K562 (cell line): ENCODE data around the gene USP19. TPM values are rescaled to one million over a fixed set of nuclear protein-coding genes. Genes with fewer than 3 reads are reported as not detected.

Source experiments
- BACH1 ChIP-seq: fragments of 200-800 bp; sonication (Bioruptor generic); IDR thresholded peaks from 2 replicates; pipeline ENCODE4 v1.6.1; 2016; ENCODE audit warnings: missing genetic modification characterization, missing compliant biosample characterization
- CEBPB ChIP-seq: fragments of 450-650 bp; IDR thresholded peaks from 2 replicates; pipeline ENCODE4 v1.6.1; 2016; ENCODE audit warnings: missing genetic modification characterization, missing compliant biosample characterization
- CGGBP1 ChIP-seq: fragments of 250-450 bp; sonication (Bioruptor Pico); IDR thresholded peaks from 2 replicates; pipeline ENCODE4 v1.9.0; 2021; ENCODE audit warnings: mild to moderate bottlenecking
- EHMT2 ChIP-seq: fragments of 450-650 bp; IDR thresholded peaks from 2 replicates; pipeline ENCODE4 v1.6.1; 2018; ENCODE audit warnings: antibody characterized with exemption
- ETS1 ChIP-seq: conservative IDR thresholded peaks from 2 replicates; pipeline ENCODE4 v1.6.1; 2011; ENCODE audit warnings: low read depth, mild to moderate bottlenecking, low read length; ENCODE audit not compliant: control insufficient read depth
- GATAD2A ChIP-seq: fragments of 450-650 bp; IDR thresholded peaks from 2 replicates; pipeline ENCODE4 v1.6.1; 2017
- IRF2 ChIP-seq: sonication (generic); formaldehyde crosslinking; IDR thresholded peaks from 2 replicates; pipeline ENCODE4 v1.8.1; 2022; ENCODE audit warnings: mild to moderate bottlenecking, missing genetic modification reagents
- KLF1 ChIP-seq: fragments of 450-650 bp; IDR thresholded peaks from 2 replicates; pipeline ENCODE4 v1.6.1; 2016; ENCODE audit warnings: missing genetic modification characterization, missing compliant biosample characterization
- LCOR ChIP-seq: sonication (generic); formaldehyde crosslinking; IDR thresholded peaks from 2 replicates; pipeline ENCODE4 v1.8.0; 2022; ENCODE audit warnings: mild to moderate bottlenecking, missing genetic modification reagents
- MAX ChIP-seq: sonication (generic); formaldehyde crosslinking; IDR thresholded peaks from 2 replicates; pipeline ENCODE4 v1.9.0; 2022; ENCODE audit warnings: mild to moderate bottlenecking, missing genetic modification reagents
- NFIX ChIP-seq: fragments of 250-450 bp; sonication (Bioruptor Pico); IDR thresholded peaks from 2 replicates; pipeline ENCODE4 v1.4.0; 2020; ENCODE audit warnings: low read depth, mild to moderate bottlenecking, moderate library complexity
- PTBP1 ChIP-seq: fragments of 200-400 bp; formaldehyde crosslinking; IDR thresholded peaks from 2 replicates; pipeline ENCODE4 v1.6.1; 2017; ENCODE audit warnings: low read depth, low read length
- PYGO2 ChIP-seq: fragments of 450-650 bp; IDR thresholded peaks from 2 replicates; pipeline ENCODE4 v1.6.1; 2016; ENCODE audit warnings: mild to moderate bottlenecking, missing genetic modification characterization, moderate library complexity, missing compliant biosample characterization
- TEAD1 ChIP-seq, 2 experiments: fragments of 450-650 bp in 1 of 2; sonication (generic) in 1 of 2; formaldehyde crosslinking; IDR thresholded peaks; 2 replicates each; pipeline versions ENCODE4 v1.4.0 to v1.8.0; 2020 to 2022; ENCODE audit warnings: mild to moderate bottlenecking in 2 of 2, missing genetic modification reagents in 1 of 2
- ZBTB33 ChIP-seq: sonication (generic); formaldehyde crosslinking; IDR thresholded peaks from 2 replicates; pipeline ENCODE4 v1.8.1; 2023; ENCODE audit warnings: mild to moderate bottlenecking, missing genetic modification reagents
- ZNF395 ChIP-seq: fragments of 200-800 bp; sonication (Bioruptor generic); IDR thresholded peaks from 2 replicates; pipeline ENCODE4 v1.6.1; 2017; ENCODE audit warnings: missing genetic modification characterization, missing compliant biosample characterization
- ZNF57 ChIP-seq: fragments of 450-650 bp; formaldehyde crosslinking; IDR thresholded peaks from 2 replicates; pipeline ENCODE4 v1.4.0; 2020; ENCODE audit warnings: mild to moderate bottlenecking, moderate library complexity
- ZNF609 ChIP-seq: sonication (generic); formaldehyde crosslinking; IDR thresholded peaks from 2 replicates; pipeline ENCODE4 v1.8.1; 2023; ENCODE audit warnings: missing genetic modification reagents, mild to moderate bottlenecking, borderline replicate concordance
- polyA plus RNA-seq, 8 experiments: library from polyadenylated mRNA; depleted of rRNA in 4 of 8; stranded (reverse) in 5 of 8; unstranded in 3 of 8; fragments of >200 nt; fragmentation: Nextera tagmentation in 2 of 8; fragmentation: Illumina TruSeq in 1 of 8; extraction: Ambion mirVana in 2 of 8; extraction: Trizol in 1 of 8; gene quantifications; 2 replicates each; pipeline versions ENCODE4 v1.2.1 to v1.2.3, GENCODE V29; 2011 to 2014; ENCODE audit warnings: inconsistent platforms in 1 of 8, missing spikeins in 1 of 8
- total RNA-seq, 7 experiments: library from RNA; depleted of rRNA in 6 of 7; stranded (reverse); fragments of >200 nt in 6 of 7; fragmentation: Illumina TruSeq in 2 of 7; extraction: Trizol in 2 of 7; gene quantifications; 2 replicates each; pipeline versions ENCODE4 v1.2.1 to v1.2.3, GENCODE V29; 2011 to 2021; ENCODE audit warnings: low replicate concordance in 1 of 7

Gene USP19
- total and polyA plus RNA-seq, 9 of the 15 experiments (the other 6 are each of a cell fraction or from before 2014, with no cell fraction given): 0.24 to 65.9 (median 36.9) TPM

- TF ChIP-seq ZNF609 (no peak), BACH1 (tag) (no peak), CEBPB (tag) (no peak), IRF2 (CRISPR knock-in tag) (no peak), KLF1 (no peak), ZBTB33 (CRISPR knock-in tag) (no peak), PYGO2 (tag) (no peak), ZNF57 (CRISPR knock-in tag) (no peak), EHMT2 (no peak), TEAD1 (CRISPR knock-in tag; IDR thresholded peaks at IDR 0.05) (peak; percentile 26 to 89; a peak in 2 of 4 replicates), CGGBP1 (no peak), PTBP1 (no peak), ZNF395 (no peak), MAX (no peak), NFIX (CRISPR knock-in tag) (no peak), GATAD2A (no peak), ETS1 (no peak), LCOR (CRISPR knock-in tag) (no peak)
Measured at GRCh38 chr3:49133226-49133951, 12.8 kb upstream of the USP19 start (continued).
